ENCODE data around the gene RNF220.

RNF220 gene

DNA sequence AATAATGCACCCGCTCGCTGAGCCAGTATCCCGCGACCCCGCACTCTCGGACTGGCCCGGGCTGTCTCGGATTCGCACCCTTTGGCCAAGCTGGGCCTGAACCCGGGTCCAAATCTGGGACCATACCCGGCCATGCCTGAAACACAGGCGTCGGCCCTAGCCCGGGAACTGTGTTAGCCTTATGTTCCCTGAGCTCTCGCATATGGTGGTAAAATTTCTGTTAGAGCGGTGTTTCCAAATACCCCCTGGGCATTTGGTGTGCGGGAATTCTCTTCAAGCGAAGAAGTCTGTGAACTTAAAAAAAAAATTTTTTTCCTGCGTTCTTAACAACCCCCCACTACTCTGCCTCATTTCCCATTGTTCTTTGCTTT is 3.1 kb downstream of the RNF220 start:
- TF ChIP-seq, protein P1, sequence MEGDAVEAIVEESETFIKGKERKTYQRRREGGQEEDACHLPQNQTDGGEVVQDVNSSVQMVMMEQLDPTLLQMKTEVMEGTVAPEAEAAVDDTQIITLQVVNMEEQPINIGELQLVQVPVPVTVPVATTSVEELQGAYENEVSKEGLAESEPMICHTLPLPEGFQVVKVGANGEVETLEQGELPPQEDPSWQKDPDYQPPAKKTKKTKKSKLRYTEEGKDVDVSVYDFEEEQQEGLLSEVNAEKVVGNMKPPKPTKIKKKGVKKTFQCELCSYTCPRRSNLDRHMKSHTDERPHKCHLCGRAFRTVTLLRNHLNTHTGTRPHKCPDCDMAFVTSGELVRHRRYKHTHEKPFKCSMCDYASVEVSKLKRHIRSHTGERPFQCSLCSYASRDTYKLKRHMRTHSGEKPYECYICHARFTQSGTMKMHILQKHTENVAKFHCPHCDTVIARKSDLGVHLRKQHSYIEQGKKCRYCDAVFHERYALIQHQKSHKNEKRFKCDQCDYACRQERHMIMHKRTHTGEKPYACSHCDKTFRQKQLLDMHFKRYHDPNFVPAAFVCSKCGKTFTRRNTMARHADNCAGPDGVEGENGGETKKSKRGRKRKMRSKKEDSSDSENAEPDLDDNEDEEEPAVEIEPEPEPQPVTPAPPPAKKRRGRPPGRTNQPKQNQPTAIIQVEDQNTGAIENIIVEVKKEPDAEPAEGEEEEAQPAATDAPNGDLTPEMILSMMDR (conservative IDR thresholded peaks at IDR 0.05) = no peak
- no peak for TF ChIP-seq ZFX (IDR thresholded peaks at IDR 0.05)

DNA sequence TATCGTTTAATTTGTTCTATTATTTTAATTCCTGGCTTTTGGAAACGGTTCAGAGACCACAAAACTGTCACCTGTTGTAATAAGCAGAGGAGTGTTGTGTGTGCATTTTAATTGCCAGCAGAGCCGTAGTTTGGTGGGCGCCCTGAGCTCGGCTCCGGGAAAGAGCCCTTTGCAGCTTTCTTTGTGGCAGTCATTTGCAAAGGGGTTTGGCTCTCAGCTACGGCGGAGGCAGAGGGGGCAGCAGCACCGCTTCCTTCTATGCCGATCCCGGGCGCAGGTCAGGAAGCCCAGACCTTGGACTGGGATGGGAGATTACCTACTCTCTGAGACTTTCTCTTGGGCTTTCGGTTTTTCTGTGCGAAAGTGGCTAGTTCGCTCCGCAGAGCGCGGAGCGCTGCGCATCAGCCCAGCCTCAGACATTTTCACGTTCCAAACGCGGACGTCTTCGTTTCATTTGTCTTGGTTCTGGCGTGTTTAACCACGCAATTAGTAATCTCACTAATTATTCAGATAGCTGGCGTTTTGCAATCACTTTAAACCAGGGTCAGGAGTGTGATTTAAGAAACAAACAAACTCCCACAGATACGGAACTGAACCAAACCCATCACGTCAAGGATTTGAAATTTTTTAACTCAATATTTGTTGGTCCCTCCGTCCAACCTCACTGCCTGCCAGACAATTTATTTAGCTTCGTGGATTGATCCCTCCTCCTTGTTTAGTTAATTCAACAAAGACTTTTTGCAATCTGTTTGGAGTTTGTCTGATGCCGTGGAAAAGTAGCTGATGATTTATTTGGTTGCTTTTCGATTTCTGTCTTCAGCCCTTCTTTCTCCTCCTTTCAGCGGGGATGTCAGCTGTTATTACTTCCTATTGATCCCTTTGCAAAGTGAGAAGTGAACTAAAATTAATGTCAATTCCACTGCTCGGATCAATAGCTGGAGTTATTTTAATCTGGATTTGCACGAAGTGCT is 3.9 kb downstream of the RNF220 start:
- TF ChIP-seq ZFX (IDR thresholded peaks at IDR 0.05) = no peak
- no peak overlapping the region for H3K27ac ChIP-seq

More for the DNA sequence above, 3.1 kb downstream of the RNF220 start:
- no peak overlapping the region for H3K27ac ChIP-seq

DNA sequence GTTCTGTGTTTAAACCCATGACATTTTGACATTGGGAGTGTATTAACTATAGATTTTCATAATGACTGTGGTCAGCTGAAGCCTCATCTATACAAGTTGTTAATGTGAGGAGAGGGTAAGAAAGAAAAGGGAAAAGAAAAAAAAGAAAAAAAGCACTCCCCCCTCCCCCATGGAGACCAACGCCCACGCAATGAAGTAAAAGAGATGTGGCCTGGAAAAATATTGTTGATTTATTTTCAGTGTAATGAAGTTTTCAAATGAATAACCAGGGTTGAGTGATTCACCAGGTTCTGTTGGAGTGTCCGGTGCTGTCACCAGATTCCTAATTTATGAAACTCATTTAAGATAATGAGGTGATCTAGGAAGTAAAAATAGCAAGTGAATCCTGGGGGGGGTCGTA is 4.7 kb downstream of the RNF220 start:
- no peak overlapping the region for H3K27ac ChIP-seq
- no peak for TF ChIP-seq ZFX (IDR thresholded peaks at IDR 0.05)
- TF ChIP-seq, protein P1 (conservative IDR thresholded peaks at IDR 0.05) = no peak

DNA sequence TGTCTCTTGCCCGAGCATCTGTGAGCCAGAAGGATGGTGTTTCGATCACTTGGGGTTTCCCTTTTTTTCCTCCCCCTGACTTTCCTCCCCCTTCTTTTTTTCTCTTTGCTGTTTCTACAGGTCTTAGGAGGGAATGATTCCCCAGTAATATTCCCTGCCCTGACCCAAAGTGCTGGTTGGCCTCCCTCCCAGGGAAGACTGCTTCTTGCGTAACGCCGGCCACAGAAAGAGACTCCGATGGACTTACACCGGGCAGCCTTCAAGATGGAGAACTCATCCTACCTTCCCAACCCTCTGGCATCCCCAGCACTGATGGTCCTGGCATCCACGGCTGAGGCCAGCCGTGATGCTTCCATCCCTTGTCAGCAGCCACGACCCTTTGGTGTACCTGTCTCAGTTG is 6.8 kb downstream of the RNF220 start:
- no peak overlapping the region for H3K27ac ChIP-seq
- TF ChIP-seq, protein P1 (conservative IDR thresholded peaks at IDR 0.05) = no peak
- no peak for TF ChIP-seq ZFX (IDR thresholded peaks at IDR 0.05)

DNA sequence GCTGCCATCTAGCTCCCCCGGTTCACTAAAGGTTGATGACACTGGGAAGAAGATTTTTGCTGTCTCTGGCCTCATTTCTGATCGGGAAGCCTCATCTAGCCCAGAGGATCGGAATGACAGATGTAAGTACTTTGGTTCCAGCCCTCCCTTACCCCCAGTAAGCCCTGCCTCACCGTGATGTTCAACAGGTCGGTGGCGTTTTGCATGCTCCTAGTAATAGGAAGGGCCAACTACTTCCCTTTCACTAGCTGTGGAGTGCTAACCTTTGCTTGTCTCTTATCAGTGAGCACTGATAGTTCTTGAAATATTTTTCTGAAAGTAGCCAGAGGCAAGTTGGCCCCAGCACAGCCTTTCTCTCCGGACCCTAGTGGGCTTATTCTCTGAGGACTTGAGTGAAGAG is 7.5 kb downstream of the RNF220 start:
- no peak overlapping the region for H3K27ac ChIP-seq
- TF ChIP-seq, protein P1 (conservative IDR thresholded peaks at IDR 0.05) = no peak
- no peak for TF ChIP-seq ZFX (IDR thresholded peaks at IDR 0.05)

DNA sequence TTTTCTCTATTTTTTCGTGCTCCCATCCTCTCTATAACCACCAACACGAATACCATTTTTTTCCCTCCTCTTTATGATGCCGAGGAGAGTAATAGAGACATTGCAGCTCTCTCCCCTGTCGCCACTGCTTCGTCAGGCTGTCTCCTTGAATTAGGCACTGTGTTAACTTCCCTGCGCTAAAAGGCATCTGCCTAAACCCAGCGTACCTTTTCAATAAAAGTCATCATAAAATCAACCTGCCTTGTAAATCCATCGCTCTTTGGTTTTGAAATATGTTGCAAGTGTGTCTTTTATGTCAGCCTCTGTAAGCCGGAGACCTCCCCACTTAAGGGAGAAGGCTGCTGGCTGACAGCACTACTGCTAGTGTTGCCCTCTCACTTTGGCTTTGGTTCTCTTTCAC is 8.7 kb downstream of the RNF220 start:
- no peak overlapping the region for H3K27ac ChIP-seq
- TF ChIP-seq, protein P1 (conservative IDR thresholded peaks at IDR 0.05) = no peak
- TF ChIP-seq ZFX (IDR thresholded peaks at IDR 0.05) = no peak

DNA sequence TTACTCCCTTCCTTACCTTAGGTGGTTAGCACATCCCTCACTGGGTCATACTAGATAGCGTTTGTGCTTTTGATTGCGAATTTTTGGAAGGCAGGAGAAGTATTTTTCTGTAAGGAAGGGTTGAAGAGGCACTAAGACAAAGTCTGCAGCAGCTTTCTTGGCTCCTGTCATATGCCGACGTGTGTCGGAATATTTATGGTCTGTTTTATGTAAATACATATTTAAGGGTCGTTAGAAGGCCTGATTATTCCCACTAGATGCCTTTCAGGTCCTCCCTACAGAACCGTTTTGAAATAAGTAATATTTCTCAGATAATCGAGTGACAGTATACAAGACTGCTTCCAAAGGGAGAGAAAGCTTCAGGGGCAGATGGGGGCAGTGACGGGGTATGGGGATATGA is 10.0 kb downstream of the RNF220 start:
- TF ChIP-seq ZFX (IDR thresholded peaks at IDR 0.05) = no peak
- TF ChIP-seq, protein P1 (conservative IDR thresholded peaks at IDR 0.05) = no peak
- H3K27ac ChIP-seq = no peak overlapping the region

DNA sequence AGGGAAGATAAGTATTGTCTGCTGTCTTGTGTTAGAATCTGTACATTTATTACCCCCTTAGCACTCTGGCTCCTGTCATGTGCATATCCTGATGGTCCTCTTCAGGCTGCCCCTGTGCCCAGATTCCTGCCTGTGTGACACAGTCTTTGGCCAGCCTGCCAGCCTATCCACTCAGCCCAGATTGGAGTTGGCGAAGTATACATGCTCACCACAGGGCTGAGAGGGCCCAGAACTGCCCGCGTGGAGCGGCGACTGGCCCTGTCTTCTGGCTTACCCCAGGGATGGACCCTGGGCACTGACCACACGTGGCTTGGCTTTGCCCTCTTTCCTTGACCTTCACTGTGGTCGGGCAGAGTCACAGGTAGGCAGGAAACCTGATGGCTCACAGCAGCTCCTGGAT is 11.4 kb downstream of the RNF220 start:
- no peak for TF ChIP-seq ZFX (IDR thresholded peaks at IDR 0.05)
- TF ChIP-seq, protein P1 (conservative IDR thresholded peaks at IDR 0.05) = no peak
- no peak overlapping the region for H3K27ac ChIP-seq

Data from C4-2B (cell line).